ENCODE data around the gene MOCS3. TPM values are rescaled to one million over a fixed set of nuclear protein-coding genes. Genes with fewer than 3 reads are reported as not detected.

The MOCS3 gene
- total RNA-seq, 1 experiment from 2014 or later = 6.4 TPM

DNA sequence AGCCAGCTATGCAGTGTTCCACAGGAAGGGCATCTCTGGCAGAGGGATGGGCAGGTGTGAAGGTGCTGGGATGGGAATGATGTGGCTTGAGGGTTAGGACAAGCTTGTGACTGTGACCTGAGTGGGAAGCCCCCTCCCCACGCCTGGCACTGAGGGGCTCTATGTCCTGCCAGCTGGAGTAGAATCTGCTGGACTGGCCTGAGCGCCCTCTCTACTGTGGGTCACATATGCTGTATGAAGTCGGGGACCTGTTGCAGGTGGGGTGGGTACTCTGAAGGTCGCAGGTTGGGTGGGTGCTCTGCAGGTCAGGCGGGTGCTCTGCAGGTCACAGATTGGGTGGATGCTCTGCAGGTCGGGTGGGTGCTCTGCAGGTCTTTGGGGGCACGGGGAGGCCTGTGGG lies 44.0 kb downstream of the MOCS3 start (continued):
- no peak for TF ChIP-seq CTCF (IDR thresholded peaks at IDR 0.05 in 2 of 3, conservative IDR thresholded peaks at IDR 0.05 in 1 of 3; ENCODE audit: borderline replicate concordance in 1 of 3, insufficient read depth in 1 of 3, low read depth in 2 of 3, low read length in 2 of 3)

GRCh38 chr20:51003753-51004152 lies 45.1 kb downstream of the MOCS3 start:
- no peaks in the 10 kb centered on the region for H4K20me1 ChIP-seq (ENCODE audit: insufficient read depth)
- no peaks in the 10 kb centered on the region for H3K79me2 ChIP-seq (ENCODE audit: insufficient read depth, low read length)
- H3K4me3 ChIP-seq (replicated peaks in 1 of 2; ENCODE audit: low read depth in 1 of 2, low read length in 2 of 2) = no peak overlapping the region
- no peak overlapping the region for H3K27ac ChIP-seq (ENCODE audit: low read depth, low read length)
- H3K9ac ChIP-seq (ENCODE audit: low read length) = no peak overlapping the region
- no peaks in the 10 kb centered on the region for H3K4me1 ChIP-seq (ENCODE audit: control insufficient read depth in 1 of 2, insufficient read depth in 2 of 2, low read length in 2 of 2)
- TF ChIP-seq ZFX (IDR thresholded peaks at IDR 0.05) = no peak
- no peak for TF ChIP-seq RAD21 (IDR thresholded peaks at IDR 0.05; ENCODE audit: low read depth)
- TF ChIP-seq, protein P1, sequence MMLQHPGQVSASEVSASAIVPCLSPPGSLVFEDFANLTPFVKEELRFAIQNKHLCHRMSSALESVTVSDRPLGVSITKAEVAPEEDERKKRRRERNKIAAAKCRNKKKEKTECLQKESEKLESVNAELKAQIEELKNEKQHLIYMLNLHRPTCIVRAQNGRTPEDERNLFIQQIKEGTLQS (IDR thresholded peaks at IDR 0.05) = no peak
- no peak for TF ChIP-seq YY1 (IDR thresholded peaks at IDR 0.05; ENCODE audit: extremely low read depth, insufficient replicate concordance, low read depth, low read length)
- TF ChIP-seq POLR2A (IDR thresholded peaks at IDR 0.05; ENCODE audit: borderline replicate concordance, extremely low read depth, insufficient read depth, insufficient read length) = no peak
- TF ChIP-seq SIN3A (IDR thresholded peaks at IDR 0.05; ENCODE audit: low read depth) = no peak
- no peak for TF ChIP-seq FOSL1 (IDR thresholded peaks at IDR 0.05; ENCODE audit: low read depth)
- TF ChIP-seq EZH2 (IDR thresholded peaks at IDR 0.05) = no peak
- TF ChIP-seq TCF7L2 (IDR thresholded peaks at IDR 0.05; ENCODE audit: borderline replicate concordance, extremely low read depth, insufficient read depth, insufficient read length) = no peak
- TF ChIP-seq EZH2phosphoT487 (IDR thresholded peaks at IDR 0.05; ENCODE audit: borderline replicate concordance) = no peak
- no peak for TF ChIP-seq CEBPB (IDR thresholded peaks at IDR 0.05; ENCODE audit: low read depth)
- TF ChIP-seq, protein P2, sequence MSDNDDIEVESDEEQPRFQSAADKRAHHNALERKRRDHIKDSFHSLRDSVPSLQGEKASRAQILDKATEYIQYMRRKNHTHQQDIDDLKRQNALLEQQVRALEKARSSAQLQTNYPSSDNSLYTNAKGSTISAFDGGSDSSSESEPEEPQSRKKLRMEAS (IDR thresholded peaks at IDR 0.05) = no peak
- TF ChIP-seq ZNF274 (IDR thresholded peaks at IDR 0.05; ENCODE audit: low read depth, low read length) = no peak
- TF ChIP-seq CTCF (IDR thresholded peaks at IDR 0.05 in 2 of 3, conservative IDR thresholded peaks at IDR 0.05 in 1 of 3; ENCODE audit: borderline replicate concordance in 1 of 3, insufficient read depth in 1 of 3, low read depth in 2 of 3, low read length in 2 of 3) = no peak
- TF ChIP-seq JUND (IDR thresholded peaks at IDR 0.05) = no peak
- TF ChIP-seq EGR1 (IDR thresholded peaks at IDR 0.05; ENCODE audit: low read depth) = no peak
- H3K4me2 ChIP-seq (ENCODE audit: low read length) = no peak overlapping the region
- H3K27me3 ChIP-seq (ENCODE audit: insufficient read depth, low read length) = no peaks in the 10 kb centered on the region
- intact Hi-C loops (cut with micrococcal nuclease) = no loop called here
- ChIA-PET RAD21 (ENCODE audit: low non-redundant PET in 1 of 2, low total read pairs in 2 of 2, uncharacterized antibody in 2 of 2, unreplicated experiment in 2 of 2) (no interaction called here), CTCF (interaction anchor here (1.4 kb wide), 1 partner anchor 16 kb away, joined by 3 read pairs; no protein-coding TSS in a partner anchor), POLR2A (no interaction called here)
- no peaks in the 10 kb centered on the region for H3K9me2 ChIP-seq (ENCODE audit: insufficient read depth)
- no peak overlapping the region for H2AFZ ChIP-seq (ENCODE audit: low read depth, low read length, poor library complexity, severe bottlenecking)
- H3K9me3 ChIP-seq (ENCODE audit: control insufficient read depth in 1 of 2, insufficient read depth in 1 of 2, low read depth in 1 of 2, low read length in 2 of 2) = no peaks in the 10 kb centered on the region
- BruUV-seq (replicated peaks) = no TSS peak
- peaks cover 0 to 2% of the 10 kb centered on the region in 2 experiments; a peak in 2 of 4 replicates for H3K36me3 ChIP-seq (ENCODE audit: control insufficient read depth in 1 of 2, insufficient read depth in 2 of 2, low read length in 2 of 2)
- DNase-seq (ENCODE audit: low read depth, low spot score) (no peak), ATAC-seq (no peak)
